ENCODE data around the gene FEM1B.

The FEM1B gene

GRCh38 chr15:68261241-68261640, 16.3 kb upstream of the FEM1B start:
- no peak for DNase-seq

- DNase-seq = no peak
Observed at GRCh38 chr15:68261980-68262379, 15.6 kb upstream of the FEM1B start.

- DNase-seq = no peak
Observed at GRCh38 chr15:68262514-68263356, 14.8 kb upstream of the FEM1B start.

GRCh38 chr15:68264282-68264681, 13.3 kb upstream of the FEM1B start:
- no peak for DNase-seq

GRCh38 chr15:68265081-68265480, 12.5 kb upstream of the FEM1B start:
- no peak for DNase-seq

- no peak for DNase-seq
Observed at GRCh38 chr15:68265674-68266073, 11.9 kb upstream of the FEM1B start.

GRCh38 chr15:68268405-68268804, 9.1 kb upstream of the FEM1B start:
- DNase-seq = peak; percentile 12

GRCh38 chr15:68271854-68272471, 5.6 kb upstream of the FEM1B start:
- DNase-seq = no peak

GRCh38 chr15:68272721-68273271, 4.7 kb upstream of the FEM1B start:
- no peak for DNase-seq

- DNase-seq = no peak
Observed at GRCh38 chr15:68274201-68274848, 3.2 kb upstream of the FEM1B start.

GRCh38 chr15:68275165-68275746, 2.3 kb upstream of the FEM1B start:
- no peak for DNase-seq

GRCh38 chr15:68276668-68277067, 877 bp upstream of the FEM1B start:
- DNase-seq = no peak

GRCh38 chr15:68277131-68277602, 378 bp upstream of the FEM1B start:
- DNase-seq = peak; percentile 66

- DNase-seq = no peak
Observed at GRCh38 chr15:68278345-68278594, 725 bp downstream of the FEM1B start.

GRCh38 chr15:68278595-68279405, 1.3 kb downstream of the FEM1B start:
- peak; percentile 4 for DNase-seq

- no peak for DNase-seq
Observed at GRCh38 chr15:68279779-68280753, 2.5 kb downstream of the FEM1B start.

- no peak for DNase-seq
Observed at GRCh38 chr15:68281008-68281407, 3.5 kb downstream of the FEM1B start.

GRCh38 chr15:68283401-68283800, 5.9 kb downstream of the FEM1B start:
- DNase-seq = no peak

- DNase-seq = no peak
Observed at GRCh38 chr15:68284616-68285258, 7.2 kb downstream of the FEM1B start.

- no peak for DNase-seq
Observed at GRCh38 chr15:68285259-68285980, 7.9 kb downstream of the FEM1B start.
